ENCODE results near the gene ACAD10.
"Not testable (repeated sequence)": the region's sequence is repeated elsewhere in the genome, so short reads cannot be mapped to it uniquely, and the experiment has no call there.

The ACAD10 gene

GRCh38 chr12:111687952-111688351 lies 2.1 kb downstream of the ACAD10 start:
- DNase-seq = no peak

GRCh38 chr12:111691262-111691661 lies 5.4 kb downstream of the ACAD10 start:
- no peak for DNase-seq

DNA sequence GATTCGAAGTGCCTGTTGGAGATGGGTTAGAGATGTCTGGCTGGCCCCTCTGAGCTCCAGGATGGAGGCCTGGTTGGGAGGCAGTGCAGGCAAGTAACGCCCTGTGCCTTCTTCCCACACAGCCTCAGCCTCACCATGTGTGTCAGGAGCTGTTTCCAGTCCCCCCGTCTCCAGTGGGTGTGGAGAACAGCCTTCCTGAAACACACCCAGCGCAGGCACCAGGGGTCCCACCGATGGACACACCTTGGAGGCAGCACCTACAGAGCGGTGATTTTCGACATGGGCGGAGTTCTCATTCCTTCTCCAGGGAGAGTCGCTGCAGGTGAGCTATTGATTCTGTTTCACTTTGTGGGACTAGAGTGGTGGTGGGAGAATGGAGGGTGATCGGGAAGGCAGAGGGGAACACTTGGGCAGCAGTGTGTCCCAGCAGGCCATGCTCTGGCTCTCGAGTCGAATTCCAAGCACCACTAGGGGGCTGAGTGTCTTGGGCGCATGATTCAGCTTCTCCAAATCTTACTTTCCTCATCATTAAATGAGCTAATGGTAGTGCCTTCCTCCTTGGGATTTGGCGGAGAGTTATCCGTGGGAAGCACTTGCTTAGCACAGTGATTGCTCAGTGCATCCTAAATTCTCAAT lies 6.8 kb downstream of the ACAD10 start:
- DNase-seq = no peak

GRCh38 chr12:111693818-111694217 lies 8.0 kb downstream of the ACAD10 start:
- DNase-seq = no peak

GRCh38 chr12:111699962-111700361 lies 14.1 kb downstream of the ACAD10 start:
- no peak for DNase-seq

GRCh38 chr12:111705672-111706071 lies 19.8 kb downstream of the ACAD10 start:
- no peak for DNase-seq

- no peak for DNase-seq
These were observed 20.3 kb downstream of the ACAD10 start for GRCh38 chr12:111706145-111706544.

GRCh38 chr12:111715279-111715678 lies 29.4 kb downstream of the ACAD10 start:
- no peak for DNase-seq

- DNase-seq = not testable (repeated sequence)
These were observed 33.5 kb downstream of the ACAD10 start for GRCh38 chr12:111719316-111719715.

DNA sequence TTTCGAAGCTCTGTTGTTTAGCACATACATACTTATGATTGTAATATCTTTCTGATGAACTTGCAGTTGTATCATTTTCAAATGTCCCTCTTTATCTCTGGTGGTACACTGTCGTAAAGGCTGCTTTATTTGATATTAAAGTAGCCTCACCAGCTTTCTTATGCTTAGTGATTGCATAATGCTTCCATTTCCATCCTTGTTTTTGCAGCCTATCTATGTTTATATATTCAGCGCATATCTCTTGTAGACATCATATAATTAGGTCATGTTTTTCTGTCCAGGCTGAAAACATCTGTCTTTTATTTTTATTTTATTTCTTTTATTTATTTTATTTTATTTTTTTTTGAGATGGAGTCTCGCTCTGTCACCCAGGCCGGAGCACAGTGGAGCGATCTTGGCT lies 34.6 kb downstream of the ACAD10 start:
- DNase-seq = no peak

DNA sequence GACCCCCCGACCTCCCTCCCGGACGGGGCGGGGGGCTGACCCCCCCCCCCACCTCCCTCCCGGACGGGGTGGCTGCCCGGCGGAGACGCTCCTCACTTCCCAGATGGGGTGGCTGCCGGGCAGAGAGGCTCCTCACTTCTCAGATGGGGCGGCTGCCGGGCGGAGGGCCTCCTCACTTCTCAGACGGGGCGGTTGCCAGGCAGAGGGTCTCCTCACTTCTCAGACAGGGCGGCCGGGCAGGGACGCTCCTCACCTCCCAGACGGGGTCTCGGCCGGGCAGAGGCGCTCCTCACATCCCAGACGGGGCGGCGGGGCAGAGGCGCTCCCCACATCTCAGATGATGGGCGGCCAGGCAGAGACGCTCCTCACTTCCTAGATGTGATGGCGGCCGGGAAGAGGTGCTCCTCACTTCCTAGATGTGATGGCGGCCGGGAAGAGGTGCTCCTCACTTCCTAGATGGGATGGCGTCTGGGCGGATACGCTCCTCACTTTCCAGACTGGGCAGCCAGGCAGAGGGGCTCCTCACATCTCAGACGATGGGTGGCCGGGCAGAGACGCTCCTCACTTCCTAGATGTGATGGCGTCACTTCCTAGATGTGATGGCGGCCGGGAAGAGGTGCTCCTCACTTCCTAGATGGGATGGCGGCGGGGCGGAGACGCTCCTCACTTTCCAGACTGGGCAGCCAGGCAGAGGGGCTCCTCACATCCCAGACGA lies 38.0 kb downstream of the ACAD10 start:
- DNase-seq = not testable (repeated sequence)

GRCh38 chr12:111728795-111729194 lies 42.9 kb downstream of the ACAD10 start:
- DNase-seq = no peak

GRCh38 chr12:111730420-111730819 lies 44.6 kb downstream of the ACAD10 start:
- DNase-seq = no peak

- DNase-seq = no peak
These were observed 46.9 kb downstream of the ACAD10 start for GRCh38 chr12:111732786-111733185.

GRCh38 chr12:111733340-111733915 lies 47.6 kb downstream of the ACAD10 start:
- no peak for DNase-seq

DNA sequence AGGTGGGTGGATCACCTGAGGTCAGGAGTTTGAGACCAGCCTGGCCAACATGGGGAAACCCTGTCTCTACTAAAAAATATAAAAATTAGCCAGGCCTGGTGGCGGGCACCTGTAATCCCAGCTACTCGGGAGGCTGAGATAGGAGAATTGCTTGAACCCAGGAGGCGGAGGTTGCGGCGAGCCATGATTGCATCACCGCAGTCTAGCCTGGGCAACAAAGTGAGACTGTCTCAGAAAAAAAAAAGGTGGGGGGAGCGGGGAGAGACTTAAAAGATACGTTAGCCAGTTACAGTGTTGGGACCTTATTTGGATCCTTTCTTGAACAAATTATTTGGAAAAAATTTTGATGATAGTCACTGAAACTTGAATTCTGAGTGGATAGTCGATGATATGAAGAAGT lies 53.7 kb downstream of the ACAD10 start:
- not testable (repeated sequence) for DNase-seq

- no peak for DNase-seq
These were observed 55.5 kb downstream of the ACAD10 start for GRCh38 chr12:111741235-111741812.

DNA sequence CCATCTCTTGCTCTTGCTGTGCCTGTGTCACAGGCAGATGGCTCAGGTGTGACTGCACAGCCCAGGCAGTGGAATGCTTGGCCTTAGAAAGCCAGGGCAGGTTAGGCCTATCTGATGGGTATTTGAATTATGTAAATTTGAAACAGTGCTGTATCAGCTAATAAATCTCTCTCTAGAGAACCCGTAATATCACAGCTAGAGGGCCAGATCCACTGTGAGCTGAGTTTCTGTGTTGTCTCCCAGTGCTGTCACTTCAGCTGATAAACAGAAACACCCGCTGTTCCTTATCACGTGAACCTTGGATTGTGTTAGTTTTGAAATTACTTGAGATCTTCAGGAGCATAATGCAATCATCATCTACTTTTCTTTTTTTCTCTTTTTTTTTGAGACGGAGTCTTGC lies 59.4 kb downstream of the ACAD10 start:
- DNase-seq = no peak

DNA sequence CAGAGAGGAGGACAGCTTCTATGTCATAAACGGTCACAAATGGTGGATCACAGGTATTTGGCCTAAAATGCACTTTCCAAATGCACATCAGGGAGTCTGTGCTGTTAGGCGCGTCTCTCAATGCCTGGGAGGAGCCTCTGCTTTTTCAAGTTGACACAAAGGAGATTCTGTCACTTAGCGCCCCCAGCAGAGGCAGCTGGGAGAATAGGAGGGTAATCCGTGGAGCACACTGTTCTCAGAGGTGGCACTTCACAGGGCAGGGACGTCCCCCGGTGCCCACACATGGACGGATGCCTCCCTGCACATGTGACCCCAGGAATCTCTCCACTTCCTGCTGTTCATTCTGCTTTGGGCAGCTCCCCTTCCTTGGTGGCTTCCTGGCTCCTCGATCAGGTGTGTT lies 61.5 kb downstream of the ACAD10 start:
- no peak for DNase-seq

GRCh38 chr12:111748151-111748672 lies 62.4 kb downstream of the ACAD10 start:
- DNase-seq = no peak

GRCh38 chr12:111748867-111749266 lies 63.0 kb downstream of the ACAD10 start:
- DNase-seq = no peak

DNA sequence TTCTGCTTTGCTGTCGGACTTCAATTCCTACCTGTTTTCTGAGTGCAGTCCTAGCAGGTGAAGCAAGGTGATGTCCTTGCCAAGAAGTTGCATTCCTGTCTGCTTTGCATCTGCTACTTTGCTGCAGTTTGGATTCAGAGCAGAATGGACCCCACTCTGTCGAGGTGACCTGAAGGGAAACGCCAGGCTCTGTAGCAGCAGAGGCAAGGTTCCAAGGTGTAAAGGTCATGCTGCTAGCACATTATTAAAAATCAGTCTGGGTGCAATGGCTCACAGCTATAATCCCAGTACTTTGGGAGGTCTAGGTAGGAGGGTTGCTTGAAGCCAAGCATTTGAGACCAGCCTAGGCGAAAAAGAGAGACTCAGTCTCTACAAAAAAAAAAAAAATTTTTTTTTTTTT lies 63.5 kb downstream of the ACAD10 start:
- no peak for DNase-seq

DNA sequence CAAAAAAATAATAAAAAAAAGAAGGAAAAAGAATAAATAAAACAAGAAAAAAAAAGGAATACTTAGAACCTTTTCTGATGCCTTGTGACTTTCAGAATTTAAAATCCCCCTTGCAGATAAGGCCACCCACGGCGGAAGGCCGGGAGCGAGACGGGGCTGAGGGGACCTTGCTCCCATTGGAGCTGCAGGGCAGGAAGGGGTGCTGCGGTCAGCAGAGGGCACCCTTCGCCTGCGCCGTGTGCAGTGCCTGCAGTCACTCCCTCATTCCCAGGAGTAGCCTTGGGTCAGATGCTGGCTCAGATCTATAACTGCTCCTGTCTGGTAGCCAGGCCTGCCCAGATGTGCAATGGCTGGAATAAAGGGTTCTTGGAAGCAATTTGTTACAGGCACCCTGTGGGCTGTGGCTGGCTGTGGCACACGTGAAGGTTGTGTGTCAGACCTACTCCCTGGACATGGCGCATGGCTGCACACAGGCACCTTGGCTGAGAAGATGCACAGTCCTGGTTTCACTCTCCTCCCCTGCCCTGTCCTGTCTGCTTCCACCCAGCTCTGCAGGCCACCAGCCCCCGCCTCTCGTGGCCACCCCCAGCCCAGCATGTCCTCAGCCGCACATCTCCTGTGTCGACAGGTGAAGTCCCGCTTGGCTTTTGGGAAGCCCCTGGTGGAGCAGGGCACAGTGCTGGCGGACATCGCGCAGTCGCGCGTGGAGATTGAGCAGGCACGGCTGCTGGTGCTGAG lies 67.5 kb downstream of the ACAD10 start:
- no peak for DNase-seq
